Neural cell (in vitro differentiated cells): Measurements from ENCODE around the gene STN1. TPM values are rescaled to one million over a fixed set of nuclear protein-coding genes. Genes with fewer than 3 reads are reported as not detected.

Experiments
- H2AFZ ChIP-seq: fragments of 200-600, 300-800 bp; sonication (generic), shearing (Covaris generic); 2 replicates; pipeline ENCODE4 v1.6.0; 2014; ENCODE audit warnings: low read depth, mild to moderate bottlenecking, antibody characterized with exemption, low read length, moderate library complexity
- H3F3A ChIP-seq: fragments of 200-600 bp; shearing (Covaris generic); 2 replicates; pipeline ENCODE4 v1.6.1; 2016; ENCODE audit warnings: mild to moderate bottlenecking, moderate library complexity, mixed read lengths, antibody characterized with exemption, low read length; ENCODE audit not compliant: insufficient read depth, poor library complexity, severe bottlenecking
- H3K27ac ChIP-seq: fragments of 200-600, 300-800 bp; sonication (generic), shearing (Covaris generic); 2 replicates; pipeline ENCODE4 v1.5.1; 2014; ENCODE audit warnings: mild to moderate bottlenecking, low read length, moderate library complexity
- H3K27me3 ChIP-seq: fragments of 300-800, 200-600 bp; sonication (generic), shearing (Covaris generic); 2 replicates; pipeline ENCODE4 v1.6.0; 2014; ENCODE audit warnings: mild to moderate bottlenecking, low read depth, low read length, moderate library complexity; ENCODE audit not compliant: insufficient read depth
- H3K36me3 ChIP-seq: fragments of 300-800, 200-600 bp; sonication (generic), shearing (Covaris generic); 2 replicates; pipeline ENCODE4 v1.5.1; 2014; ENCODE audit warnings: mild to moderate bottlenecking, antibody characterized with exemption, low read length, moderate library complexity; ENCODE audit not compliant: insufficient read depth
- H3K4me2 ChIP-seq: fragments of 300-800, 200-600 bp; sonication (generic), shearing (Covaris generic); 2 replicates; pipeline ENCODE4 v1.6.0; 2014; ENCODE audit warnings: mild to moderate bottlenecking, low read length
- H3K4me3 ChIP-seq: fragments of 300-800, 200-600 bp; sonication (generic), shearing (Covaris generic); 2 replicates; pipeline ENCODE4 v1.5.1; 2014; ENCODE audit warnings: mild to moderate bottlenecking, low read length, moderate library complexity
- H3K79me2 ChIP-seq: fragments of 200-600 bp; shearing (Covaris generic); replicated peaks from 2 replicates; pipeline ENCODE4 v1.6.0; 2014; ENCODE audit warnings: mild to moderate bottlenecking, low read length, moderate library complexity; ENCODE audit not compliant: insufficient read depth
- H3K9ac ChIP-seq: fragments of 300-800, 200-600 bp; sonication (generic), shearing (Covaris generic); 2 replicates; pipeline ENCODE4 v1.6.1; 2016; ENCODE audit warnings: mild to moderate bottlenecking, low read length, mixed read lengths
- H3K9me2 ChIP-seq: fragments of 200-600 bp; shearing (Covaris generic); 2 replicates; pipeline ENCODE4 v1.6.1; 2016; ENCODE audit warnings: mild to moderate bottlenecking, low read length, mixed read lengths; ENCODE audit not compliant: insufficient read depth
- H3K9me3 ChIP-seq: fragments of 200-600, 300-800 bp; sonication (generic), shearing (Covaris generic); 2 replicates; pipeline ENCODE4 v1.6.1; 2016; ENCODE audit warnings: mild to moderate bottlenecking, mixed run types, low read length, moderate library complexity, mixed read lengths
- H4K20me1 ChIP-seq: fragments of 200-600 bp; shearing (Covaris generic); 2 replicates; pipeline ENCODE4 v1.6.1; 2016; ENCODE audit warnings: mild to moderate bottlenecking, mixed run types; ENCODE audit not compliant: insufficient read depth
- CTCF ChIP-seq: fragments of 450-650 bp; IDR thresholded peaks from 2 replicates; pipeline ENCODE4 v1.5.1; 2014; ENCODE audit warnings: antibody characterized with exemption, mild to moderate bottlenecking, moderate library complexity; ENCODE audit not compliant: poor library complexity, severe bottlenecking
- EP300 ChIP-seq: fragments of 450-650 bp; conservative IDR thresholded peaks from 2 replicates; pipeline ENCODE4 v1.6.1; 2014; ENCODE audit warnings: antibody characterized with exemption, mild to moderate bottlenecking, moderate library complexity; ENCODE audit not compliant: poor library complexity, severe bottlenecking
- EZH2 ChIP-seq: fragments of 200-600, 300-800 bp; shearing (Covaris generic), sonication (generic); IDR thresholded peaks from 2 replicates; pipeline ENCODE4 v1.6.1; 2014; ENCODE audit warnings: antibody characterized with exemption, low read length, borderline replicate concordance, mild to moderate bottlenecking; ENCODE audit not compliant: insufficient read depth, poor library complexity, severe bottlenecking
- MXI1 ChIP-seq: fragments of 450-650 bp; conservative IDR thresholded peaks from 2 replicates; pipeline ENCODE4 v1.6.1; 2014; ENCODE audit warnings: antibody characterized with exemption, mild to moderate bottlenecking; ENCODE audit not compliant: poor library complexity, severe bottlenecking
- POLR2AphosphoS5 ChIP-seq: IDR thresholded peaks from 2 replicates; pipeline ENCODE4 v1.6.1; 2012
- RAD21 ChIP-seq: fragments of 450-650 bp; conservative IDR thresholded peaks from 2 replicates; pipeline ENCODE4 v1.6.1; 2014; ENCODE audit warnings: antibody characterized with exemption, mild to moderate bottlenecking, moderate library complexity
- REST ChIP-seq: IDR thresholded peaks from 2 replicates; pipeline ENCODE4 v1.6.1; 2012; ENCODE audit warnings: borderline replicate concordance
- SMC3 ChIP-seq: fragments of 450-650 bp; conservative IDR thresholded peaks from 2 replicates; pipeline ENCODE4 v1.6.1; 2014; ENCODE audit warnings: antibody characterized with exemption, mild to moderate bottlenecking, moderate library complexity; ENCODE audit not compliant: poor library complexity
- TAF1 ChIP-seq: IDR thresholded peaks from 2 replicates; pipeline ENCODE4 v1.6.1; 2012; ENCODE audit warnings: low read depth
- polyA plus RNA-seq: library from polyadenylated mRNA; depleted of rRNA; stranded (reverse); fragments of >200 nt; gene quantifications from 2 replicates; pipeline ENCODE4 v1.2.3, GENCODE V29; 2014

Gene STN1
- polyA plus RNA-seq, 1 donor from 2014 or later = 9.4 TPM

DNA sequence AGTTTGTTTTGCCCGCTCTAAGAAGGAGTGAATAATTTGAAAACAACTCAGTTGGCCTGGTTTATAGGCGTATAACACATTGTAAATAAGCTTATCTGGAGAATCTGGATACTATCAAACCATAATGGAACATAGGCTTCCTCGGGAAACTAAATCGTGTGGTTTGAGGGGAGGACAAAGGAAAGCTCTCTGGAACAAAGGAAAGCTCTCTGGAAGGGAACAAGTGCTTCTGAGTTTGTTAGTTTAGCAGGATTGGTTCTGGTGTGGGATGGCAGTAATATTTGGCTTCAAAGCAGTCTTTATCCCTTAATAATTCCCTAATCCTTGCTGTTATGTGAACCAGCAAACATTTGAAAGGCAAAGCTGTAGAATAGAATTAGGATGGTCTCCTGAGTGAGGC, 34.0 kb upstream of the STN1 start:
- no peaks in the 10 kb centered on the region for H3K27me3 ChIP-seq
- no peaks in the 10 kb centered on the region for H3K9me3 ChIP-seq
- H3K9ac ChIP-seq = no peak overlapping the region
- H3K4me3 ChIP-seq = no peak overlapping the region
- no peak for TF ChIP-seq RAD21
- TF ChIP-seq EZH2 = no peak
- no peak for TF ChIP-seq SMC3
- no peak for TF ChIP-seq TAF1
- TF ChIP-seq REST = no peak
- TF ChIP-seq CTCF = no peak
- TF ChIP-seq MXI1 = no peak
- TF ChIP-seq EP300 = no peak
- no peak for TF ChIP-seq POLR2AphosphoS5
- no peak overlapping the region for H2AFZ ChIP-seq
- no peak overlapping the region for H3K4me2 ChIP-seq
- H3K79me2 ChIP-seq = no peaks in the 10 kb centered on the region
- no peaks in the 10 kb centered on the region for H3F3A ChIP-seq
- H3K36me3 ChIP-seq = no peaks in the 10 kb centered on the region
- H4K20me1 ChIP-seq = no peaks in the 10 kb centered on the region
- H3K27ac ChIP-seq = no peak overlapping the region
- H3K9me2 ChIP-seq = no peaks in the 10 kb centered on the region

DNA sequence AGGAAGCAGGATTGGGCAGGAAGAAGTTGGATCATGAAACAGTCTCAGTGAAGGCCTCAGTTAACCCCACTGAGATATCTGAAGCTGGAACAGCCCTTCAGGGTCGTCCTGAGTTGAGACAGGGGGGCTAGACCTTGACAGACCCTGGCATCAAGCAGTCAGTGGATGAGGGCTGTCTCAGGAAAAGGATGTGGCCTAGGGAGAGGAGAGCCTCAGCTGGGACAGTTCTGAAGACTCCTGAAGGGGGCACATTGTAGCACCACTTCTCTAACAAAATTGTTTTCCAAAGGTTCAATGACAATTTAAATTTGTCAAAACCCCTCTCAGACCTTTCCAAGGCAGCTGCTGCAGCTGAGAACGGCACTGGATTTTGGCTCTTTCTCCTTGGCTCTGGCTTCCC, 33.2 kb upstream of the STN1 start:
- H3K4me3 ChIP-seq = no peak overlapping the region

More for the DNA sequence above, 33.2 kb upstream of the STN1 start:
- Histone ChIP-seq H2AFZ (no peak overlapping the region), H3K27me3 (no peaks in the 10 kb centered on the region), H3K9me2 (no peaks in the 10 kb centered on the region), H3K4me2 (no peak overlapping the region), H3K79me2 (no peaks in the 10 kb centered on the region), H3K9me3 (no peaks in the 10 kb centered on the region), H3F3A (no peaks in the 10 kb centered on the region), H3K9ac (no peak overlapping the region), H4K20me1 (no peaks in the 10 kb centered on the region), H3K27ac (no peak overlapping the region), H3K36me3 (no peaks in the 10 kb centered on the region)
- TF ChIP-seq REST (no peak), EZH2 (no peak), SMC3 (no peak), TAF1 (no peak), POLR2AphosphoS5 (no peak), MXI1 (no peak), CTCF (no peak), EP300 (no peak), RAD21 (no peak)
